HG03378 (cell line): Measurements from ENCODE around the gene CEP57.
"Not testable (repeated sequence)": the region's sequence is repeated elsewhere in the genome, so short reads cannot be mapped to it uniquely, and the experiment has no call there.

Experiments
- ATAC-seq: cut with Tn5 transposase; IDR thresholded peaks from one replicate; pipeline ENCODE4 v1.9.1; 2021; ENCODE audit warnings: mild to moderate bottlenecking, moderate library complexity; ENCODE audit not compliant: unreplicated experiment

The CEP57 gene

GRCh38 chr11:95853138-95853537, 62.8 kb downstream of the CEP57 start:
- ATAC-seq, result no peak

- ATAC-seq, result no peak
Observed at GRCh38 chr11:95853862-95854261, 63.6 kb downstream of the CEP57 start.

- not testable (repeated sequence) for ATAC-seq
Observed at GRCh38 chr11:95854362-95854761, 64.1 kb downstream of the CEP57 start.

DNA sequence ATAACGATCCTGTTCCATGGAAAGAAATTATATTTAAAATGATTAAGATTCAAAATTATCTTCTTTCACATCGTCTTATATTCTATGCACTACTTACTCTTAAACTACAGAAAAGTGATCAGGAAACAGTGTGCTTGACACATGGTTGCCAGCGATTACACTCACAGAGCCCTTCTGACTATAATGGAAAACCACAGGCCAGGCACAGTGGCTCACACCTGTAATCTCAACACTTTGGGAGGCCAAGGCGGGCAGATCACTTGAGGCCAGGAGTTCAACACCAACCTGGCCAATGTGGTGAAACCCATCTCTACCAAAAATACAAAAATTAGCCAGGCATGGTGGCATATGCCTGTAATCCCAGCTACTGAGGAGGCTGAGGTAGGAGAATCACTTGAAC, 69.7 kb downstream of the CEP57 start:
- not testable (repeated sequence) for ATAC-seq

- no peak for ATAC-seq
Observed at GRCh38 chr11:95863486-95864140, 73.3 kb downstream of the CEP57 start.

GRCh38 chr11:95867105-95867504, 76.8 kb downstream of the CEP57 start:
- ATAC-seq, result no peak

- ATAC-seq, result not testable (repeated sequence)
Observed at GRCh38 chr11:95870877-95871276, 80.6 kb downstream of the CEP57 start.

GRCh38 chr11:95877291-95877690, 87.0 kb downstream of the CEP57 start:
- ATAC-seq, result no peak
